GM12874 (cell line): ENCODE results near the gene CLTB.

Source experiments
- TF ChIP-seq, protein P1 (sequence below): IDR thresholded peaks from 2 replicates; pipeline ENCODE4 v1.5.1; 2011; ENCODE audit warnings: low read depth, mild to moderate bottlenecking, control low read depth, low read length, moderate library complexity; ENCODE audit not compliant: insufficient read depth

CLTB gene

DNA sequence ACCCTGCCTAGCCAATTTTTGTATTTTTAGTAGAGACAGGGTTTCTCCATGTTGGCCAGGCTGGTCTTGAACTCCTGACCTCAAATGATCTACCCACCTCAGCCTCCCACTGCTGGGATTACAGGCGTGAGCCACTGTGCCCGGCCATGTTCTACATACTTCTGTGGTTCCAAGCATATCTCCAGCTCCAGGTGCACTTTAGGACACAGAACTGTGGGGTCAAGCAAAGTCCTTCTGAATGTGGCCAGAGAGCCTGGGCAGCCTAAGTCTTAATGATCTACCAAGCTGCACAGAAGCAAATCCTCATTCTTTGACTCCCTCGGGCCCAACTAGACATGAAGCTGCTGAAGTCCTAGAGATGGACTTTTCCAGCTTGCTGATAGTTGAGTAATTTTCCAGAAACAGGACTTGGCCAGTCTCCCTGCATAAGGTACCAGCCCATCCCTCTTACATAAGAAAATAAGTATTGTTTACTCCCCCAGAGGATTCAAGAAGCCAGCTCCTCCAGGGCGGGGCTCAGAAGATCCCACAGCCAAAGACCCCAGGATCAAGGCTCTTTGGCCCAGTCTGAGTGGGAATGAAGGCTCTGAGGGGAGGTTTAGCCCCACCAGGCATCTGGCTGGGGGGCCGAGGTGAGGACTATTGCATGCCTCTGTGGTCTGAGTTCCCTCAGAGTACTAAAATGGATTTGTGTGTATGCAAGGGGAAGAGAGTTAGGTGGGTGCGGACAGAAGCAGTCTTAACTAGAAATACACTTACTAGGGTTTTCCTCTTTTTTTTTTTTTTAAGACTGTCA lies 8.7 kb downstream of the CLTB start:
- TF ChIP-seq, protein P1, sequence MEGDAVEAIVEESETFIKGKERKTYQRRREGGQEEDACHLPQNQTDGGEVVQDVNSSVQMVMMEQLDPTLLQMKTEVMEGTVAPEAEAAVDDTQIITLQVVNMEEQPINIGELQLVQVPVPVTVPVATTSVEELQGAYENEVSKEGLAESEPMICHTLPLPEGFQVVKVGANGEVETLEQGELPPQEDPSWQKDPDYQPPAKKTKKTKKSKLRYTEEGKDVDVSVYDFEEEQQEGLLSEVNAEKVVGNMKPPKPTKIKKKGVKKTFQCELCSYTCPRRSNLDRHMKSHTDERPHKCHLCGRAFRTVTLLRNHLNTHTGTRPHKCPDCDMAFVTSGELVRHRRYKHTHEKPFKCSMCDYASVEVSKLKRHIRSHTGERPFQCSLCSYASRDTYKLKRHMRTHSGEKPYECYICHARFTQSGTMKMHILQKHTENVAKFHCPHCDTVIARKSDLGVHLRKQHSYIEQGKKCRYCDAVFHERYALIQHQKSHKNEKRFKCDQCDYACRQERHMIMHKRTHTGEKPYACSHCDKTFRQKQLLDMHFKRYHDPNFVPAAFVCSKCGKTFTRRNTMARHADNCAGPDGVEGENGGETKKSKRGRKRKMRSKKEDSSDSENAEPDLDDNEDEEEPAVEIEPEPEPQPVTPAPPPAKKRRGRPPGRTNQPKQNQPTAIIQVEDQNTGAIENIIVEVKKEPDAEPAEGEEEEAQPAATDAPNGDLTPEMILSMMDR: no peak

DNA sequence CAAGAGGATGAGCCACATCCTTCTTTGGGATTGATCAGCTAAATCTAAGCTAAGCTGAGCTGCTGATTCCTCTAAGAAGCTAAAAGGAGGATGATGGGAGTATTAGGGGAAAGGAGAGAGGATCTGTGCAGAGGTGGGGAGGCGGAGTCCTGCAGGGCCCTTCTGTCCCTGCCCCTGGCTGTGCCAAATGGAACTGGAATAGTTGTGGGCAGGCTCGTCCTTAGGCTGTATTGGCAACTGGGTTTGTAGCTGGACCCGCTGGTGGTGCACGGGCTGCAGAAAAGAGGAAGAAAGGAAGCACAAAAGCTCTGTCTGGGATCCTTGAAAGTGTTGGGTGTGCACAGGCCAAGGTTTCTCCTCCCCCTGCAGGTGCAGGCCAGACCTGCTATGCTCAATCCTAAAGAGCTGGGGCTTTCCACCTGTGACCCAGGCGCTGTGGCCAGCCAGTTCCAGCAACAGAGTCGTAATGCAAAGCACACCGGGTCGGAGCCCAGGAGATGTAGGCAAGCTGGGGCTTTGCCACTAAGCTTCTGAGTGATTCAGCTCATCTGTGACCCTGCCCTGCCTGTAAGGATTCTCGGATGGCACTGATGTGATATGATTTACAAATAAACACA lies 9.8 kb downstream of the CLTB start:
- TF ChIP-seq, protein P1: no peak

DNA sequence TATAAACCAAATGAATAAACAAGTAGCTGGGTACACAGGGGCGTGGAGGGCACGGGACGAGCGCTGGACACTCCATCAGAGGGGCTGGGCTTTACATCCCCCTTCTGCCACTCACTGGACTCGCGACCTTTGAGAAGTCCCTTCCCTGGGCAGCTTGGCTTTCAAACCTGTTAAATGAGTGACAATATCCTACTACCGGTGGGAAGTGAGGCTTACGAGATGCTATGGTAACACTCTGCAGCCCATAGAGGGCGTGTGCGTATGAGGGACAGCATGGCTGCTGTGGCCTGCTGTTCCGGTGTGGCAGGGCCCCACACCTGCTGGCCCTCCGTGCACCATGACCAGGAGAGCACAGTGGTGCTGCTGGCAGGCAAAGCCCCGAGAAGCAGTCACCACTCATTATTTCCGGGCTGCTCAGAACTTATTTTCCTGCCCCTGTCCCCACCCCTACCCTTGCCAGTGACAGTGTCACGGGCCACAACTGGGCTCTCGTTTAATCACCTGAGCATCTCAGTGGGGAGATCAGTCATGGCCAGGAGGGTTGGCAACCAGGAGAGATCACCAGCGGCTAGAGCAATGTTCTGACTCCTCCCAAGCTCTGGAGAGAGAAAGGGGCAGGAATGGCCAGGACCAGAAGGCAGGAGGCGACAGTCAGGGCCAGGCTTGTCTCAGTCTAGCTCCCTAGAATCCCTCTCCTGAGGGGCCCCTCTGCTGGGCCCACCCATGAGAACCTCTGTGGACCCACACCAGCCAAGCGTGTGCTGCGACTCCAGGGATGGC lies 10.5 kb downstream of the CLTB start:
- TF ChIP-seq, protein P1: peak; percentile 5; the same call in 1 of the 2 replicates

DNA sequence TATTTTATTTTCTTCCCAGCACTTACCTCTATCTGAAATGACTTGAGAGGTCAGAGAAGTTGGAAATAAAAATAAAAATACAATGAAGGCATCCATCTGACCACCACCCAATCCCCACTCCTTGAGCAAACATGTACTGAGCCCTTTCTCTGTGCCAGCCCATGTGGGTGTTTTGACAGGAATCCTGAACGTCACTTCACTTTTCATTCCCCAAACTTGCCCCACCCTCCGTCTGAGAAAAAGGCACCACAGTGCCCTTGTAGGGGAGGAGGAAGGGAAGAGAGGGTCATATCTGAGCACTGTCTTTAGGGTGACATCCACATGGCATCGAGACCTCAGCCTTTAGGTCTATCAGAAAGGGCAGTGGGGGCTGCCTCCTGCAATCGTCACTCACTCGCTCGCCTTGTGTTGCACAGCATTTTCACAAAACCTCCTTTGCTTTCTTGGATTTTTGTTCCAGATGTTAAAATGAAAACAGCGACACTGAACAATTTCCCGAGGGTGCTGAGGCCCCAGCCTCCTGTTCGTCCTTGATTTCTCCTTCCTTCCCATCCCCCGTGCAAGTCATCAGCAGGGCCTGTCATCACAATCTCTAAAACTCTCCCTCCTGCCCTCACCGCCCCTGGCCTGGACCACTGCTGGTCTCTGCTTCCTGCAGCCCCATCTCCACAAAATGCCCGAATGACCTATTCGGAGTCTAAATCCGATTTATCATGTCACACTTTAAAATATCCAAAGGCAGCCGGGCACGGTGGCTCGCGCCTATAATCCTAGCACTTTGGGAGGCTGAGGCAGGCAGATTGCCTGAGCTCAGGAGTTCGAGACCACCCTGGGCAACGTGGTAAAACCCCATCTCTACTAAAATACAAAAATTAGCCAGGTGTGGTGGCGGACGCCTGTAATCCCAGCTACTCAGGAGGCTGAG lies 14.8 kb downstream of the CLTB start:
- TF ChIP-seq, protein P1: no peak

DNA sequence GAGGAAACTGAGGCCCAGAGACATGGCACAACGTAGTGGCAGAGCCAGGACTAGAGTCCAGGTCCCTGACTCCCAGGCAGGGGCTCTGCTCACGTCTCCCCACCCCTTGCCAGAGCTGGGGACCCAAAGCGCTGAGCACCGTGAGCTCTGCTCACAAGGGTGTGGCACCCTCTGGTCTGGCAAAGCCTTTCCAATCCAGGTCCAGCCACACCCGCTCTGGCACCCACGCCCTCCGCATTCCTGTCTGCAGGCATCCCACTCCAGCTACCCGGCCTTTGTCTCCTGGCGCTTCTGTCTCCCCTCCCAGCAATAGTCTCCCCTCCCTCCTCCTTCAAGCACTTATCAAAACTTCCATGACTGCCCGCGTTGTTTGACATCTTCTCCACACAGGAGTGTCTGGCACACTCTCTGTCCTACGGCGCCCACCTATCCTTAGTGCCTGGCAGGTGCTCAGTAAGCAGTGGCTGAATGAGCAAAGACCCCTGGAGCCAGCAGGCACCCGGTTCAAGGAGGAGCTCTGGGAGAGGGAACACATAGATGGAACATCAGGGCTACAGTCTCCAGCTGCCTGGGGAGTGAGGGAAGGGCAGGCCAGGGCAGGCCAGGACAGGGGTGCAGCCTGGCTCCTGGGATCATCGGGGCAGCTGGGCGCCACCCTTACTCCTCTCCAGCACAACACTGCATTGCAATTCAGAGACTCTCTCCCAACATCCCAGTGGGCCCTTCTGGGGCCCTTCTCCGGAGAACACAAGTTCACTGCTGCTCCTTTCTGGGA lies 15.8 kb downstream of the CLTB start:
- TF ChIP-seq, protein P1: no peak

DNA sequence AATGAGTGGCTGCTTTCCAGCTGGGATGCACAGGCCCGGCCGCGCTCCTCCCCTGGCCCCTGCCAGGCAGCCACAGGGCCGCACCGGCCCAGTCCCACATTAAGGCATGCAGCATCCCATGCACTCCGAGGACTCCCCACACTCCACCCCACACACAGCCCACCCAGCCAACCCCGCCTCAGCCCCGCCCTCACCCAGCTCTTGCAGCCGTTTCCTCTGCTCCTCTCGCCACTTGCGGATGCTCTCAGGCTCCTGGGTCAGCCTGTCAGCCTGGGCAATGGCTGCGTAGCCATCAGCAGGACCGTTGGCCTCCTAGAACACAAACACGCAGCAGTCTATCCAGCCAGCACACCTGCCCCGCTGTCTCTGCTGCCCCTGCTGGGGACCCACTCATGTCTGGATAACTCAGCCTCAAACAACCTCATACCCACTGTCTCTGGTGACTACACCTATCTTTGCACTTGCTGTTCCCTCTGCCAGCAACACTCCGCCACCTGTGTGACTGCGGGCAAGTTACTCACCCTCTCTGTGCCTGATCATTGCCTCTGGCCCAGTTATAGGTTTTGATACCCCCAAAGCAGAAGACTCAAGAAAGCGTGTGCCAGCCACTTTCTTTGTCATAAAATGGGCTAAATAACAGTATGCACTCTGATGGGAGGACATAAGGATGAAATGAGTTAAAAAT lies 18.5 kb downstream of the CLTB start:
- TF ChIP-seq, protein P1: no peak
